ENCODE data around the gene RWDD3.

- no peak for TF ChIP-seq ZNF592 (IDR thresholded peaks at IDR 0.05)
- TF ChIP-seq CTCF (IDR thresholded peaks at IDR 0.05 in 2 of 3, conservative IDR thresholded peaks at IDR 0.05 in 1 of 3; ENCODE audit: control insufficient read depth in 2 of 3, extremely low read depth in 1 of 3, insufficient read depth in 1 of 3, low read depth in 3 of 3, low read length in 3 of 3), result no peak
- no peak for TF ChIP-seq POLR2AphosphoS5 (IDR thresholded peaks at IDR 0.05; ENCODE audit: low read length)
- no peak for TF ChIP-seq NR2C2 (IDR thresholded peaks at IDR 0.05; ENCODE audit: borderline replicate concordance, control insufficient read depth, insufficient read length, low read depth)
- TF ChIP-seq SP1 (IDR thresholded peaks at IDR 0.05; ENCODE audit: low read depth, low read length), result no peak
Measured at GRCh38 chr1:95252422-95252821, 18.4 kb downstream of the RWDD3 start.
